A549 treated with GW870086 at 1 μM for 4 hours (cell line): ENCODE measurements around the gene CCNB2. TPM values are rescaled to one million over a fixed set of nuclear protein-coding genes. Genes with fewer than 3 reads are reported as not detected.

Source experiments
- total RNA-seq: library from RNA; stranded (reverse); fragments of 200-300 nt; extraction: Qiagen RNA extraction; gene quantifications from 5 replicates; pipeline ENCODE4 v1.2.3, GENCODE V29; 2022; ENCODE audit warnings: low read depth

Gene CCNB2
- total RNA-seq: 93.8 to 104 TPM (median 99.8 TPM) in 5 replicates

DNA sequence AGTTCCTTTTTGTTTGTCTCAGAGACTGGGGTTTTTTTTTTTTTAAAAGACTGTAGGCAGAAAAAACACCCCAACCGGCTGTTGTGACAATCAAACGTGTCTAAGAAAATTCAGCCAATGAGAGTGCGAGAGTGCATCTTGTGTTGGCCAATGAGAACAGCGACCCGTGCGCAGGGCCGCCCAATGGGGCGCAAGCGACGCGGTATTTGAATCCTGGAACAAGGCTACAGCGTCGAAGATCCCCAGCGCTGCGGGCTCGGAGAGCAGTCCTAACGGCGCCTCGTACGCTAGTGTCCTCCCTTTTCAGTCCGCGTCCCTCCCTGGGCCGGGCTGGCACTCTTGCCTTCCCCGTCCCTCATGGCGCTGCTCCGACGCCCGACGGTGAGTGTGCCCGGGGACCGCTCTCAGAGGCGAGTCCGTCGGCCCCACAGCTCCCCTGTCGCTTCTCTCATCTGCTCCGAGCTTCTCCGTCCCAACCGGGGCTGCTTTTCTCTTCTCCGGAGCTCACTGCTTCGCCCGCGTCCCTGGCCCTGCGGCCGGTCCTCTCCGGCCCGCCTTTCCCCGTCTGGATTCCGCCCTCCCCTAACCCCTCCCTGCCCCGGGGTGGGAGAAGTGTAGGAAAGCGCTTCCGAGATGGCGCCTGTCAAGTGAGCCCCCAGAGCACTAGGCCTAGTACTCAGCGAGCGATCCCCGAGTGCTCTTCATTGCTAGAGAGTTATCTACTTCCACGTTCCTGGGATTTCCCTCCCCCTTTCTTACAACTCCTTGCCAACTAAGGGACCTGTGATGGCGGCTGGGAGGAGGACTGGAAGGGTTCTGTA lies at the start of gene CCNB2:
CCNB2 (plus strand) TSS at position 235 of the 821 bp plus-strand sequence; CDS start at position 358, 123 bp downstream.

Other genes starting within 250 kb of the CCNB2 start
- 62.5 to 81.7 TPM (median 76.2 TPM) in 5 replicates for gene SLTM, start 171.5 kb upstream of the CCNB2 start, total RNA-seq
- 21.6 to 25.7 TPM (median 23.6 TPM) in 5 replicates for gene RNF111, start 117.5 kb upstream of the CCNB2 start, total RNA-seq
- gene LDHAL6B, start 101.7 kb downstream of the CCNB2 start, total RNA-seq: not detected in 5 replicates